Measurements from ENCODE around the gene MACO1. TPM values are rescaled to one million over a fixed set of nuclear protein-coding genes. Genes with fewer than 3 reads are reported as not detected.

The MACO1 gene
- total and polyA plus RNA-seq, 9 of the 15 experiments (the other 6 are each of a cell fraction or from before 2014, with no cell fraction given) = 4.6 to 28.4 (median 21.7) TPM

- TF ChIP-seq CTCFL (IDR thresholded peaks at IDR 0.05; ENCODE audit: borderline replicate concordance, insufficient read depth, low read depth, low read length, poor library complexity, severe bottlenecking) (no peak), CEBPG (CRISPR knock-in tag; IDR thresholded peaks at IDR 0.05) (0 out of 2 replicates have a peak, but pooled peaks have one; percentile 8), CEBPG (tag; conservative IDR thresholded peaks at IDR 0.05 in 1 of 2, IDR thresholded peaks at IDR 0.05 in 1 of 2) (no peak), JUND (IDR thresholded peaks at IDR 0.05; ENCODE audit: borderline replicate concordance, low read depth, low read length) (peak; percentile 64; the same call in 1 of the 2 replicates), JUND (tag; IDR thresholded peaks at IDR 0.05; ENCODE audit: borderline replicate concordance, low read depth, low read length) (no peak; the same call in 1 of the 3 replicates), CTBP1 (IDR thresholded peaks at IDR 0.05; ENCODE audit: borderline replicate concordance) (peak; percentile 84; the same call in 1 of the 2 replicates), SMARCA5 (IDR thresholded peaks at IDR 0.05) (peak; percentile 88), POLR2AphosphoS2 (IDR thresholded peaks at IDR 0.05; ENCODE audit: low read length) (no peak), ZNF3 (CRISPR knock-in tag; IDR thresholded peaks at IDR 0.05) (no peak), SMAD4 (CRISPR knock-in tag; conservative IDR thresholded peaks at IDR 0.05) (peak; percentile 84), MTA3 (IDR thresholded peaks at IDR 0.05; ENCODE audit: borderline replicate concordance) (0 out of 2 replicates have a peak, but pooled peaks have one; percentile 18), RBFOX2 (IDR thresholded peaks at IDR 0.05; ENCODE audit: low read depth, low read length) (peak; percentile 74), BRF2 (IDR thresholded peaks at IDR 0.05; ENCODE audit: borderline replicate concordance, insufficient read depth, insufficient read length) (no peak), TCF7 (IDR thresholded peaks at IDR 0.05; ENCODE audit: borderline replicate concordance) (peak; percentile 45; the same call in 1 of the 2 replicates)
- TF ChIP-seq, protein P1, sequence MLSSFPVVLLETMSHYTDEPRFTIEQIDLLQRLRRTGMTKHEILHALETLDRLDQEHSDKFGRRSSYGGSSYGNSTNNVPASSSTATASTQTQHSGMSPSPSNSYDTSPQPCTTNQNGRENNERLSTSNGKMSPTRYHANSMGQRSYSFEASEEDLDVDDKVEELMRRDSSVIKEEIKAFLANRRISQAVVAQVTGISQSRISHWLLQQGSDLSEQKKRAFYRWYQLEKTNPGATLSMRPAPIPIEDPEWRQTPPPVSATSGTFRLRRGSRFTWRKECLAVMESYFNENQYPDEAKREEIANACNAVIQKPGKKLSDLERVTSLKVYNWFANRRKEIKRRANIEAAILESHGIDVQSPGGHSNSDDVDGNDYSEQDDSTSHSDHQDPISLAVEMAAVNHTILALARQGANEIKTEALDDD (IDR thresholded peaks at IDR 0.05) = peak; percentile 70; the same call in 1 of the 2 replicates
- TF ChIP-seq, protein P2, sequence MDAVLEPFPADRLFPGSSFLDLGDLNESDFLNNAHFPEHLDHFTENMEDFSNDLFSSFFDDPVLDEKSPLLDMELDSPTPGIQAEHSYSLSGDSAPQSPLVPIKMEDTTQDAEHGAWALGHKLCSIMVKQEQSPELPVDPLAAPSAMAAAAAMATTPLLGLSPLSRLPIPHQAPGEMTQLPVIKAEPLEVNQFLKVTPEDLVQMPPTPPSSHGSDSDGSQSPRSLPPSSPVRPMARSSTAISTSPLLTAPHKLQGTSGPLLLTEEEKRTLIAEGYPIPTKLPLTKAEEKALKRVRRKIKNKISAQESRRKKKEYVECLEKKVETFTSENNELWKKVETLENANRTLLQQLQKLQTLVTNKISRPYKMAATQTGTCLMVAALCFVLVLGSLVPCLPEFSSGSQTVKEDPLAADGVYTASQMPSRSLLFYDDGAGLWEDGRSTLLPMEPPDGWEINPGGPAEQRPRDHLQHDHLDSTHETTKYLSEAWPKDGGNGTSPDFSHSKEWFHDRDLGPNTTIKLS (IDR thresholded peaks at IDR 0.05; ENCODE audit: borderline replicate concordance, low read depth) = peak; percentile 46; the same call in 1 of the 2 replicates
- TF ChIP-seq, protein P3, sequence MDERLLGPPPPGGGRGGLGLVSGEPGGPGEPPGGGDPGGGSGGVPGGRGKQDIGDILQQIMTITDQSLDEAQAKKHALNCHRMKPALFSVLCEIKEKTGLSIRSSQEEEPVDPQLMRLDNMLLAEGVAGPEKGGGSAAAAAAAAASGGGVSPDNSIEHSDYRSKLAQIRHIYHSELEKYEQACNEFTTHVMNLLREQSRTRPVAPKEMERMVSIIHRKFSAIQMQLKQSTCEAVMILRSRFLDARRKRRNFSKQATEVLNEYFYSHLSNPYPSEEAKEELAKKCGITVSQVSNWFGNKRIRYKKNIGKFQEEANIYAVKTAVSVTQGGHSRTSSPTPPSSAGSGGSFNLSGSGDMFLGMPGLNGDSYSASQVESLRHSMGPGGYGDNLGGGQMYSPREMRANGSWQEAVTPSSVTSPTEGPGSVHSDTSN (CRISPR knock-in tag; IDR thresholded peaks at IDR 0.05; ENCODE audit: low read depth) = no peak
- TF ChIP-seq, protein P3 (tag; conservative IDR thresholded peaks at IDR 0.05; ENCODE audit: low read depth) = 0 out of 2 replicates have a peak, but pooled peaks have one; percentile 19
Measured at GRCh38 chr1:25549273-25550154, 118.8 kb downstream of the MACO1 start (continued).

Measured in K562 (cell line).